ENCODE data around the gene NCOA7. TPM values are rescaled to one million over a fixed set of nuclear protein-coding genes. Genes with fewer than 3 reads are reported as not detected.

NCOA7 gene
- total RNA-seq, 1 donor from 2014 or later, result 33.4 TPM

DNA sequence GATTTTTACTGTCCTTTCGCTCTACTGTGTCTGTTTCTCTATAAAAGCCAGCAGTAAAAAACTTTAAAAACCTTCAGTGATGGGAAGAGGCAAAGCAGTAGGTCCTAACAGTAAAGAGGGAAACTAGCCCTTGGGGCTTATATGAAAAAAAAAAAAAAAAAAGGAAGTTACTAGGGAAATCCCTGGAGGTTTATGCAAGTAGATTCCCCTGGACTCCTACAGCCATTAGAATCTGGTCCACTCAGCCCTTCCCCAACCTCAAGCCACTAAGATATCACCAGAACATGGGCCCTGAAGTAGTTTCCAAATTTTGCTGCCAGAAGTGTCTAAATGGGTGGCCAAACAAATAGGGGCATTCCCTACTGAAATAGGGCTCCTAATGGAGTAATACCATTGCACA lies 95.3 kb downstream of the NCOA7 start:
- H3K36me3 Mint-ChIP-seq (ENCODE audit: low read depth), result peaks cover 64% of the 10 kb centered on the region
- H3K4me3 Mint-ChIP-seq, result no peak overlapping the region
- ATAC-seq (ENCODE audit: low read depth) (no peak), DNase-seq (no peak)
- ChIA-PET CTCF (interaction anchor here (0.8 to 1.5 kb wide), 2 partner anchors 95 to 98 kb away, joined by 3 read pairs; no protein-coding TSS in a partner anchor), POLR2A (no interaction called here)
- no peaks in the 10 kb centered on the region for H3K9me3 Mint-ChIP-seq
- intact Hi-C loops (cut with micrococcal nuclease), result no loop called here
- no peak overlapping the region for H3K27ac Mint-ChIP-seq
- no peaks in the 10 kb centered on the region for H3K27me3 Mint-ChIP-seq
- no peaks in the 10 kb centered on the region for H3K4me1 Mint-ChIP-seq
- TF ChIP-seq, protein P1, sequence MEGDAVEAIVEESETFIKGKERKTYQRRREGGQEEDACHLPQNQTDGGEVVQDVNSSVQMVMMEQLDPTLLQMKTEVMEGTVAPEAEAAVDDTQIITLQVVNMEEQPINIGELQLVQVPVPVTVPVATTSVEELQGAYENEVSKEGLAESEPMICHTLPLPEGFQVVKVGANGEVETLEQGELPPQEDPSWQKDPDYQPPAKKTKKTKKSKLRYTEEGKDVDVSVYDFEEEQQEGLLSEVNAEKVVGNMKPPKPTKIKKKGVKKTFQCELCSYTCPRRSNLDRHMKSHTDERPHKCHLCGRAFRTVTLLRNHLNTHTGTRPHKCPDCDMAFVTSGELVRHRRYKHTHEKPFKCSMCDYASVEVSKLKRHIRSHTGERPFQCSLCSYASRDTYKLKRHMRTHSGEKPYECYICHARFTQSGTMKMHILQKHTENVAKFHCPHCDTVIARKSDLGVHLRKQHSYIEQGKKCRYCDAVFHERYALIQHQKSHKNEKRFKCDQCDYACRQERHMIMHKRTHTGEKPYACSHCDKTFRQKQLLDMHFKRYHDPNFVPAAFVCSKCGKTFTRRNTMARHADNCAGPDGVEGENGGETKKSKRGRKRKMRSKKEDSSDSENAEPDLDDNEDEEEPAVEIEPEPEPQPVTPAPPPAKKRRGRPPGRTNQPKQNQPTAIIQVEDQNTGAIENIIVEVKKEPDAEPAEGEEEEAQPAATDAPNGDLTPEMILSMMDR (IDR thresholded peaks at IDR 0.05), result no peak

DNA sequence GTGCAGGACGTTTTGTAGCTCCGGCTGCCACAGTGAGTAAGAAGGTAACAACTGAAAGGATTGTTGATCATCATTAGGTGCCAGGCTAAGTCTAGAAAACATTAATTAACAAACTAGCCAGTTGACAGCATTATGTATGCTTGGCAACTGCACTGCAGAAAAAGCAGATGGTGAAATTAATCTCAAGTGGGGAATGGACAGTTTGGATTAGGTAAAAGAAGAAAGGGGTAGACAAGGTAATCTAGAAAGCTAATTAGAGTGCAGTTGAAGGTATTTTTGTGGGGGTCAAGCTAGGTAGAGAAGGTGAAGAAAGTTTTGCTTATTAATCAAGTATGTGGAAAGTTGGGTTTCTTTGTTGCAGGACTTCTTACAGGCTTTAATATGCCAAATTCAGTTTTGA lies 96.2 kb downstream of the NCOA7 start:
- Mint-ChIP-seq H3K27ac (no peak overlapping the region), H3K4me3 (no peak overlapping the region), H3K4me1 (no peaks in the 10 kb centered on the region), H3K36me3 (ENCODE audit: low read depth) (peaks cover 60% of the 10 kb centered on the region), H3K27me3 (no peaks in the 10 kb centered on the region), H3K9me3 (no peaks in the 10 kb centered on the region)
- DNase-seq (no peak), ATAC-seq (ENCODE audit: low read depth) (no peak)
- intact Hi-C loops (cut with micrococcal nuclease), result no loop called here
- POLR2A ChIA-PET, result no interaction called here
- TF ChIP-seq, protein P1 (IDR thresholded peaks at IDR 0.05), result no peak
- CTCF ChIA-PET, result interaction anchor here (1.5 kb wide), 1 partner anchor 96 kb away, joined by 3 read pairs; no protein-coding TSS in a partner anchor

DNA sequence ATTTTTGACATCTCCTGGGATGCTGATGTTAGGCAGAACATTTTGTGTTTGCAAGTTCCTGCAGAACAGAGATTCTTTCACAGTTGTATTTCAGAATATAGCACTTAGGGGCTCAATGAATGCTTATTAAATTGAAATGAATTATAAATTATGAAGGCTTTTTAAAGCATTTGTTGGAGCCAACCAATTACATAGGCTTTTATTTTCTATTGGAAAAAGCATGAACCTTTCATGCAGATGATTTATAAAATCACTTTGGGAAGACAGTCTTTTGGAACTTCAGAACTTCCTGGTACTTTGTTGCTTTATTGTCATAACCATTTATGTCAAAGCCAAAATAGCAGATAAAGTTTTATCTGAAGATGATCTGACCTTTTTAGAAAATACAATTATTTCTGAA lies 96.6 kb downstream of the NCOA7 start:
- no peaks in the 10 kb centered on the region for H3K27me3 Mint-ChIP-seq
- H3K4me3 Mint-ChIP-seq, result no peak overlapping the region
- no peaks in the 10 kb centered on the region for H3K4me1 Mint-ChIP-seq
- CTCF ChIA-PET, result interaction anchor here (1.0 to 2.0 kb wide), 2 partner anchors 69 to 96 kb away, joined by 3 to 6 read pairs; partner anchors contain the start of gene HINT3
- TF ChIP-seq, protein P1 (IDR thresholded peaks at IDR 0.05), result no peak
- no peak overlapping the region for H3K27ac Mint-ChIP-seq
- ATAC-seq (ENCODE audit: low read depth) (no peak), DNase-seq (no peak)
- intact Hi-C loops (cut with micrococcal nuclease), result no loop called here
- peaks cover 55% of the 10 kb centered on the region for H3K36me3 Mint-ChIP-seq (ENCODE audit: low read depth)
- H3K9me3 Mint-ChIP-seq, result no peaks in the 10 kb centered on the region
- POLR2A ChIA-PET, result interaction anchor here (0.8 kb wide), 1 partner anchor 97 kb away, joined by 3 read pairs; the partner anchor contains the start of gene NCOA7

DNA sequence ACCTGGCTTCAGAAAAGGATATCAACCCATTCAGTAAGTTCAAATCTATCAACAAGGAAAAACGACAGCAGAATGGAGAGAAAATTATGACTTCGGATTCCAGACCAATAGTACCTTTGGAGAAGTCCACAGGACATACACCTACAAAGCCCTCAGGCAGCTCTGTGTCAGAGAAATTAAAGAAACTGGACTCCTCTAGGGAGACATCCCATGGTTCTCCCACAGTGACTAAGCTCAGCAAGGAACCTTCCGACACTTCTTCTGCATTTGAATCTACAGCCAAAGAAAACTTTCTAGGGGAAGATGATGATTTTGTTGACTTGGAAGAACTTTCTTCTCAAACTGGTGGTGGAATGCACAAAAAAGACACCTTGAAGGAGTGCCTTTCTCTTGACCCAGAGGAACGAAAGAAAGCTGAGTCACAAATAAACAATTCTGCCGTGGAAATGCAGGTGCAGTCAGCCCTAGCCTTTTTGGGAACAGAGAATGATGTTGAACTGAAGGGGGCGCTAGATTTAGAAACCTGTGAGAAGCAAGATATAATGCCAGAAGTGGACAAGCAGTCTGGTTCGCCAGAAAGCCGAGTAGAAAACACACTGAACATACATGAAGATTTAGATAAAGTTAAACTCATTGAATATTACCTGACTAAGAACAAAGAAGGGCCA lies 98.4 kb downstream of the NCOA7 start:
- Mint-ChIP-seq H3K9me3 (no peaks in the 10 kb centered on the region), H3K27me3 (no peaks in the 10 kb centered on the region), H3K27ac (no peak overlapping the region), H3K4me1 (no peaks in the 10 kb centered on the region), H3K36me3 (ENCODE audit: low read depth) (peaks cover 53% of the 10 kb centered on the region), H3K4me3 (no peak overlapping the region)
- intact Hi-C loops (cut with micrococcal nuclease), result loop anchor here (1.0 kb wide), 1 partner anchor 67 kb away; the partner anchor contains the start of gene HINT3
- TF ChIP-seq, protein P1 (IDR thresholded peaks at IDR 0.05), result no peak
- DNase-seq (no peak), ATAC-seq (ENCODE audit: low read depth) (no peak)
- POLR2A ChIA-PET, result no interaction called here
- CTCF ChIA-PET, result interaction anchor here (1.0 to 2.0 kb wide), 3 partner anchors 37 to 68 kb away, joined by 3 to 6 read pairs (median 3); partner anchors contain the start of gene HINT3

DNA sequence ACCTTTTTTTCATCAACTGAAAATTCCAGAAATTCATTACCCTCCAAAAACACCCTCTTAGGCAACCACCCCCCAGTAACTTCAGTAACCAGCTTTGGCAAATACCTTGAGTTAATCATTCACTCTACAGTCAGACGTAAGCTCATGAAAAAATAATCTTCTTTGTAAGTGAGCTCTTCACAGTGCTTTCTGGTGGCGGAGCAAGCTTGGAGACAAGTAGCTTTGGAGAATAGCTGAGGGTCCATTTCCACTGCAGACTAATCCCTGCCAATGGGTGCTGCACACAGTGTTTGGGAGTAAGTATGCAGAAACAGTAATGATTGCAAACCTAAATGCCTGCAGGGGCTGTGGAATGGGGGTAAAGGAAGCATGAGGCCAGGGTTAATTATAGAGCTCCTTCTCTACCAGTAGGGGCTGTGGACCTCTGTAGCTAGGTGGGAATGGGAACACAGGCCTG lies 109.0 kb downstream of the NCOA7 start:
- H3K4me1 Mint-ChIP-seq, result no peaks in the 10 kb centered on the region
- CTCF ChIA-PET, result interaction anchor here (1.0 to 1.1 kb wide), 2 partner anchors 53 to 109 kb away, joined by 3 to 4 read pairs; partner anchors contain the start of gene NCOA7
- no peaks in the 10 kb centered on the region for H3K9me3 Mint-ChIP-seq
- POLR2A ChIA-PET, result no interaction called here
- no peak overlapping the region for H3K4me3 Mint-ChIP-seq
- H3K27me3 Mint-ChIP-seq, result no peaks in the 10 kb centered on the region
- H3K36me3 Mint-ChIP-seq (ENCODE audit: low read depth), result peaks cover 24% of the 10 kb centered on the region
- TF ChIP-seq, protein P1 (IDR thresholded peaks at IDR 0.05), result no peak
- intact Hi-C loops (cut with micrococcal nuclease), result no loop called here
- DNase-seq (no peak), ATAC-seq (ENCODE audit: low read depth) (no peak)
- H3K27ac Mint-ChIP-seq, result no peak overlapping the region

Data from activated B cell treated with CpG ODN at 0.5 μM for 24 hours (primary cell).